GM12872 (cell line): Measurements from ENCODE around the gene GRK1.

ENCODE experiments used
- CTCF ChIP-seq: IDR thresholded peaks from 3 replicates; pipeline ENCODE4 v1.5.1; 2011; ENCODE audit warnings: low read depth, mild to moderate bottlenecking, low read length, moderate library complexity; ENCODE audit not compliant: insufficient read depth

The GRK1 gene

GRCh38 chr13:113734099-113734825, 67.2 kb downstream of the GRK1 start:
- no peak for TF ChIP-seq CTCF

- no peak for TF ChIP-seq CTCF
Observed at GRCh38 chr13:113734826-113735125, 67.8 kb downstream of the GRK1 start.

GRCh38 chr13:113735194-113735593, 68.2 kb downstream of the GRK1 start:
- TF ChIP-seq CTCF = no peak

GRCh38 chr13:113735750-113736149, 68.7 kb downstream of the GRK1 start:
- no peak for TF ChIP-seq CTCF

GRCh38 chr13:113736258-113736731, 69.3 kb downstream of the GRK1 start:
- TF ChIP-seq CTCF = no peak

GRCh38 chr13:113737803-113738202, 70.8 kb downstream of the GRK1 start:
- no peak for TF ChIP-seq CTCF

GRCh38 chr13:113739527-113740285, 72.7 kb downstream of the GRK1 start:
- TF ChIP-seq CTCF = no peak
